Astrocyte (in vitro differentiated cells and primary cell): ENCODE data around the gene LRBA.

Experiments used
- CTCF ChIP-seq: IDR thresholded peaks from 2 replicates; pipeline ENCODE4 v1.5.1; 2011; ENCODE audit warnings: low read depth, mild to moderate bottlenecking, inconsistent platforms, low read length, moderate library complexity; ENCODE audit not compliant: insufficient read depth
- EZH2 ChIP-seq: IDR thresholded peaks from 2 replicates; pipeline ENCODE4 v1.6.1; 2012; ENCODE audit warnings: mild to moderate bottlenecking, low read length, inconsistent platforms; ENCODE audit not compliant: insufficient read depth

GRCh38 chr4:150582146-150582872 is 432.8 kb downstream of the LRBA start, which contains the start of gene MAB21L2:
- TF ChIP-seq CTCF = no peak
- TF ChIP-seq EZH2 = no peak
